Middle frontal gyrus (tissue), 1 donor: ENCODE measurements around the gene SNRNP25.
A peak's percentile ranks its signal among the peaks of the same experiment; 100 is the strongest.

Experiments
- DNase-seq: peaks from one replicate; pipeline ENCODE4 v3.0.0-alpha.2; 2015; ENCODE audit warnings: low spot score; ENCODE audit errors: extremely low spot score

Gene SNRNP25

DNA sequence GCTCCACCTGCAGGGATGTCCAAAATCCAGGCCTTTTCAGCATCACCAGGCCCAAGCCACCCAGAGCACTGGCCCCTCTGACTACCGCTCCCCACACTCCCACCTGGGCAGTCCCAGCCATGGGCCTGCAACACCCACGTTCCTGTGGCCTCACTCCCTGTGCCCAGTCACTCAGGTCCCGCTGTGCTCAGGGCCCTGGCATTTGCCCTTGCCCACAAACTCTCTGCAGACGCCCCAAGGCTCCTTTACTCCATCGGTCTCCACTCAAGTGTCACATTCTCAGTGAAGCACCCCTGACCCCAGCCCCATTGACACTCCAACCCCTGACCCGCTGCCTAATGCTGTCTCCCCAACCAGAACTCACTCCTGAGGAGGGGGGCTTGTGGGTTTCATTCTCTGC lies 48.0 kb downstream of the SNRNP25 start:
- no peak for DNase-seq

GRCh38 chr16:102060-102855 lies 48.6 kb downstream of the SNRNP25 start:
- DNase-seq, result no peak

- DNase-seq, result no peak
Measured at GRCh38 chr16:104355-104754, 50.7 kb downstream of the SNRNP25 start.

- no peak for DNase-seq
Measured at GRCh38 chr16:104928-105327, 51.3 kb downstream of the SNRNP25 start.

DNA sequence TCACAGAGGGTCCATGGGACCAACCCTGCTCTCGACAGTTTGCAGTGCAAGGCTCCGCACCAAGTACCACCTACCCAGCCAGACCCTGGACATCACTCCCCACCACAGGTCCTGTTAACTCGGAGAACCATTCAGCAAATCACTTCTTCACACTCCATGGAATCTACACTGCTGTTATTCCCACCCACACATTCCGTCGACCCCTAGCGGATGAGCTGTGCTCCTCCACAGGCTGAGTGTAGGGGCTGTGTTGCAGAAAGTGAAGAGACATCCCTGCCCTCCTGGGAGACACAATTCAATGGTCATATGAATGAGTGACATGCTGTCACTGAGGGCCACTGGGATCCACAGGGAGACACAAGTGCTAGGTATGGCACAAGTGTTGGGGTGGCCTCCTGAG lies 51.9 kb downstream of the SNRNP25 start:
- DNase-seq, result no peak

DNA sequence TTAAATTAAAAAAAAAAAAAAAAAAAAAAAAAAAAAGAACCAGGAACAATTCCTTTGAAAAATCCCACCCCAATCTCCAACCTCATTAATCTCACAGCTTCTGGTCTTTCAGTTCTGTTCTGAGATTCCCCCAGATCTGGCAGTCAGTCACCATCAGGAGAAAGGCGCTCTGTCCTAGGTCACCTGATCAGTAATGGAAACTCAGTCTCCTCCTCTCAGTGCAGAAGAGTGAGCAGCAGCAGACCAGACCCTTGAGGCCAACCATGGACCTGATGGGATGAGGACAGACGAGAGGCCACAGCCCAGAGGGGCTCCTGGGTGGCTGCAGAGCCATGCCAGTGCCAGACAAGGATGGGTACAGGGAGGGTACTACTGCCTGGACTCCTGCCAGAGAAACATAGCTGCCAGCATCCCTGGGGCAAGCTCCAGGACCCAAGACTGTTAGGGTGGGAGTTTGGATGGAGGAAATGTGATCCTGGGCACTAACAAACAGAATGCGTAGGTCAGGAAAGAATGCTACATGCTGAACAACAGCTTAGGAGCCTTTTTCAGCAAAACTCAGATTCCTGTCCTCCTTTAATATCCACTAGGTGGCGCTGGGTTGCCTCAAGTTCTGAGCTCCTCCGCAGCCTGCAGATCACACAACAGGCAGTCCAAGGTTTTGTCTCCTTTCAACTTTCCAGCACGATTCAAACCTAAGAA lies 53.1 kb downstream of the SNRNP25 start:
- DNase-seq, result peak; percentile 80
